ENCODE measurements around the gene PTPRA. TPM values are rescaled to one million over a fixed set of nuclear protein-coding genes. Genes with fewer than 3 reads are reported as not detected.
A peak's percentile ranks its signal among the peaks of the same experiment; 100 is the strongest.

PTPRA gene
- total RNA-seq, 4 donors from 2014 or later: 55.0 to 78.0 (median 68.2) TPM

DNA sequence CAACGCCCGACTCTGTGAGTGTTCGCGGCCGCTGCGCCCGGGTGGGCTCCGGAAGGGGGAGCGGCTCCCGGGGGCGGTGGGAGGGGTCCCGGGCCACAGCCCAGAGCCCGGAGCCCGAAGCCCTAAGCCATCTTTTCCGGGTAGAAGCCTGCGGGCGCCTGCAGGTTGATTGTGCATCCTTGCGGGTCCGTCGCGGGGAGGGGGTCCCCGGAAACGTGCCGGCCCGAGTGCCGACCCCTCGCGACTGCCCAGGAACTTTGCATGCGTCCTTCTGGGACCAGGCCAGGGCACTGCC lies 413 bp downstream of the PTPRA start:
- TF ChIP-seq, protein P1, sequence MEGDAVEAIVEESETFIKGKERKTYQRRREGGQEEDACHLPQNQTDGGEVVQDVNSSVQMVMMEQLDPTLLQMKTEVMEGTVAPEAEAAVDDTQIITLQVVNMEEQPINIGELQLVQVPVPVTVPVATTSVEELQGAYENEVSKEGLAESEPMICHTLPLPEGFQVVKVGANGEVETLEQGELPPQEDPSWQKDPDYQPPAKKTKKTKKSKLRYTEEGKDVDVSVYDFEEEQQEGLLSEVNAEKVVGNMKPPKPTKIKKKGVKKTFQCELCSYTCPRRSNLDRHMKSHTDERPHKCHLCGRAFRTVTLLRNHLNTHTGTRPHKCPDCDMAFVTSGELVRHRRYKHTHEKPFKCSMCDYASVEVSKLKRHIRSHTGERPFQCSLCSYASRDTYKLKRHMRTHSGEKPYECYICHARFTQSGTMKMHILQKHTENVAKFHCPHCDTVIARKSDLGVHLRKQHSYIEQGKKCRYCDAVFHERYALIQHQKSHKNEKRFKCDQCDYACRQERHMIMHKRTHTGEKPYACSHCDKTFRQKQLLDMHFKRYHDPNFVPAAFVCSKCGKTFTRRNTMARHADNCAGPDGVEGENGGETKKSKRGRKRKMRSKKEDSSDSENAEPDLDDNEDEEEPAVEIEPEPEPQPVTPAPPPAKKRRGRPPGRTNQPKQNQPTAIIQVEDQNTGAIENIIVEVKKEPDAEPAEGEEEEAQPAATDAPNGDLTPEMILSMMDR (IDR thresholded peaks at IDR 0.05): no peak
- ATAC-seq (ENCODE audit: low FRiP score) (peak; percentile 46), DNase-seq (ENCODE audit: low spot score) (no peak)

DNA sequence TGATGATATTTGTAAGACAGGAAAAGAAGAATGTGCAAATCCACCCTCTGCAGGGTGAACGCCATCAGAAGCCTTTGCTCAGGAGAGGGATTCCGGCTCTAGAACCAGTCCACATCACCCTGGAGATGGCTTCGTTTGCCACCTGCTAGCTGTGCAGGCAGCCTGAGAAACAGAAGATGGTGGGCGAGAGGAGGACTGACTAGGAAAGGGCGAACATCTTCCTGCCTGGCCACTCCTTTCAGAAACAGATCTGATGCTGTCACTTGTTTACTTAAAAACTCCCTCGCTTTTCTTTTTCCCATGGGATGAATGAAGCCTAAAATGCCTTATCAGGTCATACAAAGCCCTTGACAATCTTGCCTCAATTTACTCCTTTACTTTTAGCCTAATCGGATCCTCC lies 1.2 kb downstream of the PTPRA start:
- TF ChIP-seq, protein P1 (IDR thresholded peaks at IDR 0.05): no peak
- ATAC-seq (ENCODE audit: low FRiP score): no peak
- no peak for DNase-seq (ENCODE audit: low spot score)

DNA sequence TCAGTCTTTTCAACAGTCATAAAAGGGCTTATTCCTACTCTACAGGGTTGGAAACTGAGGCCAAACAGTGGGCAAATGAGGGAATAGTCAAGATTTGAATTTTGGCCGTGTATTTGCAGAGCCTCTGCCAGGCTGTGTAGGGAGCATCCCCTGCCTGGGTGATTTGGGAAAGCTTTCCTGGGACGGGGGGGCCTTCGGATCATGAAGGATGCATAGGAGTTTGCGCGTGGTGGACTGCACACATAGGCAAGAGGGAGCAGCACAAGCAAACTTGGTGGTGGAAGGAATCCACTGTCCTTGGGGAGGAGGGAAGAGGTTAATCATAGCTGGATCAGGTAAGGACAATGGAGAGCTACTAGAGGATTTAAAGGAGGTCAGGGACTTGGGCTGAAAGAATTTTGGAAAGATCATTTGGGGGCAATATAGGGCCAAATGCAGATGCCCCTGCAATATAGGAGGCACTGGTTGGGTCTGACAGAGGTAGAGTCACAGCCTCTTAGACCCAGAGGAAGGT lies 2.5 kb downstream of the PTPRA start:
- no peak for DNase-seq (ENCODE audit: low spot score)
- TF ChIP-seq, protein P1 (IDR thresholded peaks at IDR 0.05): no peak
- no peak for ATAC-seq (ENCODE audit: low FRiP score)

DNA sequence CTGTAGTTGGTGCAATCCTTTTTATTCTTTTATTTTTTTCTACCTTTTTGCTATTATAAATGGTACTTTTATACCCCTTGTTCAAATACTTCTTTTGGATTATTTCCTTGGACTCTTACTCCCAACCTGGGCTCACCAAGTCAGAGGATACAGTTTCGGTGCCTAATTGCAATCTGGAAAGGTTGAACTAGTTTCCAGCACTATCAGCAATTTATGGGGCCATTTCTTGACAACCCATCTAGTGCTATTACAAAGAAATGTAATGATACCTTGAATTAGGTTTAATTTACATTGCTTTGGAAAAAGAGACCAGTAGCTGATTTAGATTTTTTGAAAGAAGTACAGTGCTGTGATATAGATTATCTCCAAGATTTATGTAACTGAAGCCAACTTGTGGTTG lies 5.2 kb downstream of the PTPRA start:
- TF ChIP-seq, protein P1 (IDR thresholded peaks at IDR 0.05): no peak
- DNase-seq (ENCODE audit: low spot score) (no peak), ATAC-seq (ENCODE audit: low FRiP score) (no peak)

DNA sequence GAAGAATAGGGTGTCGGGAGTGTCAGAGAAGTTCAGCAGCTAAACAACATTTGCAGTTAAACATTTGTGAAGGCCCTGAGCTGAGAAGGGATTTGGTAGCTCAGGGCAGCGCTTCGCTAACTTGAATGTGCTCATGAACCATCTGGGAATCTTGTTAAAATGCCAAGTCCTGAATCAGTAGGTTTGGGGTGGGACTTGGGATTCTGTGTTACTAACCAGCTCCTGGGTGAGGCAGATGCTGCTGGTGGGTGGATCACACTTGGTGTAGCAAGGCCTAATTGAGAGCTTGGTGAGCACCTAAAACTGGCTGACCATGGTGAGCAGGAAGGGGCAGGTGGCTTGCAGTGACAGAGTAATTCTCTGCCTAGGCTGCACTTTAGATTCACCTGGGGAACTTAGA lies 5.9 kb downstream of the PTPRA start:
- TF ChIP-seq, protein P1 (IDR thresholded peaks at IDR 0.05): no peak
- ATAC-seq (ENCODE audit: low FRiP score) (no peak), DNase-seq (ENCODE audit: low spot score) (no peak)

DNA sequence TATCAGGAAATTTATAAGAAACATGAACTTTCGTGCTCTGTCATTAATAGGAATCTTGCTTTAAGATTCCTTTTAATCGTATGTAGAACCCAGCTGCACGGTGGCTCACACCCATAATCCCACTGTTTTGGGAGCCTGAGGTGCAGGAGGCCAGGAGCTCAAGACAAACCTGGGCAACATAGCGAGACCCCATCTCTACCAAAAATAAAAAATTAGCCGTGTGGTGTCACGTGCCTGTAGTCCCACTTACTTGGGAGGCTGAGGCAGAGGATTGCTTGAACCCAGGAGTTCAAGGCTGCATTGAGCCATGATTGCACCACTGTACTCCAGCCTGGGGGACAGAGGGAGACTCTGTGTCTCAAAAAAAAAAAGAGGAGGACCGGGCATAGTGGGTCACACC lies 7.4 kb downstream of the PTPRA start:
- ATAC-seq (ENCODE audit: low FRiP score) (no peak), DNase-seq (ENCODE audit: low spot score) (no peak)
- TF ChIP-seq, protein P1 (IDR thresholded peaks at IDR 0.05): no peak

DNA sequence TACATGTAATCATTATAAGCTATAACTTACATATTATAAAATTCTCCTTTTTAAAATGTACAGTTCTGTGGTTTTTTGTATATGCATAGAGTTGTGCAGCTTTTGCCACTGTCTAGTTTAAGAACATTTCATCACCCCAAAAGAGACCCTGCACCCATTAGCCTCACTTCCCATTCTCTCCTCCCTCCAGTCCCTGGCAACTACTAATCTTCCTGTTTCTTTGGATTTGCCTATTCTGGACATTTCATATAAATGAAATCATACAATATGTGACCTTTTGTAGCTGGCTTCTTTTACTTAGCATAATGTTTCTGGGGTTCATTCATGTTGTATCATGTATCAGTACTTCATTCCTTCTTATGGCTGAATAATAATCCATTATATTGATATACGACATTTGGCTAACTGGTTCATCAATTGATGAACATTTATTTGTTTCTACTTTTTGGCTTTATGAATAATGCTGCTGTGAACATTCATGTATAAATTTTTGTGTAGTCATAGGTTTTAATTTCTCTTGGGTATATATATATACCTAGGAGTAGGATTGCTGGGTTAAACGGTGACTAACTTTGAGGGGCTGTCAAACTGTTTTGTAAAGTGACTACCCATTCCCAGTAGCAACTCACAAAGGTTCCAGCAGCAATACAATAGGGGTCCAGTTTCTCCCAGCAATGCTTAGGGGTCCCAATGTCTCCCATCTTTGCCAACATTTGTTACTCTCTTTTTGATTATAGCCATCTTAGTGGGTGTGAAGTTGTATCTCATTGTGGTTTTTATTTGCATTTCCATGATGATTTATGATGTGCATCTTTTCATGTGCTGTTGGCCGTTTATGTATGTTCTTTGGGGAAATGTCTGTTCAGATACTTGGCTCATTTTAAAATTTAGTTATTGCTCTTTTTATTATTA lies 10.7 kb downstream of the PTPRA start:
- DNase-seq (ENCODE audit: low spot score) (no peak), ATAC-seq (ENCODE audit: low FRiP score) (no peak)
- TF ChIP-seq, protein P1 (IDR thresholded peaks at IDR 0.05): no peak
